GM12865 (cell line): ENCODE data around the gene C11orf58.

Experiments used
- DNase-seq: peaks from one replicate; pipeline ENCODE4 v3.0.0; 2010; ENCODE audit warnings: low read depth
- H3K4me3 ChIP-seq: 2 replicates; pipeline ENCODE4 v1.5.1; 2011; ENCODE audit warnings: mild to moderate bottlenecking, low read depth, low read length, control low read depth
- TF ChIP-seq, protein P1 (sequence below): IDR thresholded peaks from 2 replicates; pipeline ENCODE4 v1.5.1; 2011; ENCODE audit warnings: low read length, control low read depth, low read depth, inconsistent platforms; ENCODE audit not compliant: insufficient read depth; ENCODE audit errors: missing control alignments

Gene C11orf58

GRCh38 chr11:16793511-16793910 is 55.1 kb downstream of the C11orf58 start:
- TF ChIP-seq, protein P1, sequence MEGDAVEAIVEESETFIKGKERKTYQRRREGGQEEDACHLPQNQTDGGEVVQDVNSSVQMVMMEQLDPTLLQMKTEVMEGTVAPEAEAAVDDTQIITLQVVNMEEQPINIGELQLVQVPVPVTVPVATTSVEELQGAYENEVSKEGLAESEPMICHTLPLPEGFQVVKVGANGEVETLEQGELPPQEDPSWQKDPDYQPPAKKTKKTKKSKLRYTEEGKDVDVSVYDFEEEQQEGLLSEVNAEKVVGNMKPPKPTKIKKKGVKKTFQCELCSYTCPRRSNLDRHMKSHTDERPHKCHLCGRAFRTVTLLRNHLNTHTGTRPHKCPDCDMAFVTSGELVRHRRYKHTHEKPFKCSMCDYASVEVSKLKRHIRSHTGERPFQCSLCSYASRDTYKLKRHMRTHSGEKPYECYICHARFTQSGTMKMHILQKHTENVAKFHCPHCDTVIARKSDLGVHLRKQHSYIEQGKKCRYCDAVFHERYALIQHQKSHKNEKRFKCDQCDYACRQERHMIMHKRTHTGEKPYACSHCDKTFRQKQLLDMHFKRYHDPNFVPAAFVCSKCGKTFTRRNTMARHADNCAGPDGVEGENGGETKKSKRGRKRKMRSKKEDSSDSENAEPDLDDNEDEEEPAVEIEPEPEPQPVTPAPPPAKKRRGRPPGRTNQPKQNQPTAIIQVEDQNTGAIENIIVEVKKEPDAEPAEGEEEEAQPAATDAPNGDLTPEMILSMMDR: no peak
- no peak for DNase-seq
- no peak overlapping the region for H3K4me3 ChIP-seq

DNA sequence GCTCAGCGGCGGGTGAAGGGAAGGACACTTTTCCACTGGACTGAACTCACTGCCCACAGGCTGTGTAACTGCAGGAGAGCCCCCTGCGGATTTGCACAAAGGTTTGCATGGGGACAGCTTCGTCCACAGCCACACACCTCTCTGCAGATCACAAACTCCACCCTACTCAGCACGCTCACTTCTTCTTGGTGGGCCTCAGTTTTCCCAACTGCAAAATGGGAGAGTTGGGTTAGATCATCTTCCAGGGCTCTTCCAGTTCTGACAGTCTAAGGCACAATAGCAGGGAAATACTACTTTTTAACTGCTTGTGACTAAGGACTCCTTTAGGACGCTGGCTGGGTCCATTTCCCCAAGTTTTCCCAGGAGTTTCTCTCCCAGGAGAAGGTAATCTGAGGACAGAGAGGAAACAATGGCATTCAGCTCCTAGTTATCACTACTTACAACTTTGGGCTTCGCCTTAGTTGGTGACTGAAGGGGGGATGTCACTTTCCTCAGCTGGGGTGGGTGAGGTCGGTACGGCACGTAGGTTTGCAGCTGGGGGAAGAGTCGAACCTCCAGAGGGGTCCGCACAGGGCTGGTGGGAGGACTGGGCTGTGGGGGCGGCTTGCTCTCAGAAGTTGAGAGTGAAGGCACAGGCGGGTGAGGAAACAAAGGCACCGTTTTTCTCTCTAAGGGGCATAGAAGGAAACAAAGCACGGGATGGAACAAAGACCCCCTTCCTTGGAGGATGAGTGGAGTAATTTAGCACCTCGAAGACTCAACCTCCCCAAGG is 55.8 kb downstream of the C11orf58 start:
- TF ChIP-seq, protein P1: no peak
- no peak for DNase-seq
- H3K4me3 ChIP-seq: no peak overlapping the region

- H3K4me3 ChIP-seq: no peak overlapping the region
- TF ChIP-seq, protein P1: no peak
- DNase-seq: no peak
These were observed 56.7 kb downstream of the C11orf58 start for GRCh38 chr11:16795146-16795545.

DNA sequence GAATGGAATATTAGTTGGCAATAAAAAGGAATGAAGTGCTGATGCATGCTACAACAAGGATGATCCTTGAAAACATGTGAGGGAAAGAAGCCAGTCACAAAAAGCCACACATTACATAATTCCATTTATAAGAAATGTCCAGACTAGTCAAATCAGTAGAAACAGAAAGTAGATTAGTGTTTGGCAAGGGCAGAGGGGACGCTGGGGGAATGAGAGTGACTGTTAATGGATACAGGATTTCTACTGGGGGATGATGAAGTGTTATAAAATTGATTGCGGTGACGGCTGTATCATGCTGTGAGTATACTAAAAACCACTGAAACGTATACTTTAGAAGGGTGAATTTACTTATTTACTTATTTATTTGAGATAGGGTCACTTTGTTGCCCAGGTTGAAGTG is 57.9 kb downstream of the C11orf58 start:
- DNase-seq: no peak
- TF ChIP-seq, protein P1: no peak
- no peak overlapping the region for H3K4me3 ChIP-seq

DNA sequence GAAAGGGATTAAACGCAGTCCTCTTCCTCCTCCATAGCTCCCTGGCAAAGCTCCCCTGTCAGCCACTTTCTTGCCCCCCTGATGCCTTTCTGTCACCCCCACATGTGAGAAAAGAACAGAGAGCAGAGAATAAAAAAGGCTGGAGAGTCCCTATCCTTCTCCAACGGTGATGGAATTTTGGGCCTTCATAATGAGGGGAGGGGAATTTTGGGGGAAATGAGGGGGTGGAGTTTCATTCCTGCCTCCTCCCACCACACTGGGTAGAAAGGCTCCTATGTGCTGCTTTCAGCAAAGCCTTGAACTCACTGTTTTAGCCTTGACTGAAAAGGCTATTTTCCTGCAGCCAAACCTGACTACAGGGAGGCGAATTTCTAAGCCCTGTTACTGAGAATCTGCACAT is 59.3 kb downstream of the C11orf58 start:
- DNase-seq: no peak
- TF ChIP-seq, protein P1: no peak
- no peak overlapping the region for H3K4me3 ChIP-seq

- no peak overlapping the region for H3K4me3 ChIP-seq
- no peak for DNase-seq
- TF ChIP-seq, protein P1: no peak
These were observed 60.8 kb downstream of the C11orf58 start for GRCh38 chr11:16799221-16799620.

GRCh38 chr11:16799890-16800289 is 61.4 kb downstream of the C11orf58 start:
- TF ChIP-seq, protein P1: no peak
- no peak for DNase-seq
- no peak overlapping the region for H3K4me3 ChIP-seq
